Measurements from ENCODE around the gene ABCE1. TPM values are rescaled to one million over a fixed set of nuclear protein-coding genes. Genes with fewer than 3 reads are reported as not detected.

ABCE1 gene
- total and polyA plus RNA-seq, 2 donors (not counting 3 experiments of a cell fraction or from before 2014, with no cell fraction given) = 38.4 to 114 TPM

DNA sequence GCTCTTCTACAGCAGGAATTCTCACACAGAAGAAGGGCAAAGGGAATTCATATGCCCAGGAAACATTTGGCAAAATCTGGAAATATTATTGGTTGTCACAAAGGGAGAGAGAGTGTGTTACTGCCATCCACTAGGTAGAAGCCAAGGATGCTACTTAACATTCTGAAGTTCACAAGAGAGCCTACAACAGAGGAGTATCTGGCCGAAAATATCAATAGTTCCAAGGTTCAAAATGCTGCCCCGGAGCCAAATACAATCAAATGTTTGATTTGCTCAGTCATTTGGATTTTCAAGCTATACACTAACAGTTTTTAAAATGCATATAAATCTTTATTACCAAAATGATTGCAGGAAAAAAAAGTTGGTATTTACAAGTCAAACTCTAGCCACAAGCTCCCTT, 63.4 kb downstream of the ABCE1 start:
- H3K27ac ChIP-seq (ENCODE audit: insufficient read depth, low read depth, low read length) = no peak overlapping the region
- no peaks in the 10 kb centered on the region for H3K9me3 ChIP-seq (replicated peaks; ENCODE audit: control insufficient read depth, insufficient read depth, low read length)
- no peak overlapping the region for H3K4me3 ChIP-seq (replicated peaks in 1 of 3; ENCODE audit: insufficient read depth in 1 of 3, low read depth in 1 of 3, low read length in 3 of 3)
- peaks cover 18% of the 10 kb centered on the region for H3K79me2 ChIP-seq (ENCODE audit: control insufficient read depth, insufficient read depth, low read length)
- BruUV-seq (replicated peaks) = TSS peak; percentile 3
- intact Hi-C loops (cut with micrococcal nuclease) (no loop called here), dilution Hi-C loops (cut with MboI; ENCODE audit: extremely low pct_ligation_motif_present, low sequenced_read_pairs) (no loop called here)
- no peaks in the 10 kb centered on the region for H3K27me3 ChIP-seq (ENCODE audit: control insufficient read depth in 2 of 2, insufficient read depth in 2 of 2, low read length in 2 of 2)
- H3K36me3 ChIP-seq (ENCODE audit: control insufficient read depth in 2 of 2, extremely low read depth in 1 of 2, insufficient read depth in 2 of 2, low read length in 2 of 2) = peaks cover 3 to 9% of the 10 kb centered on the region in 2 experiments
- H3K4me2 ChIP-seq (ENCODE audit: insufficient read depth, low read length) = no peak overlapping the region
- DNase-seq (ENCODE audit: low read depth, low spot score) (no peak), FAIRE-seq (no peak)
- TF ChIP-seq POLR2AphosphoS5 (IDR thresholded peaks at IDR 0.05; ENCODE audit: insufficient read depth, low read depth, low read length) = no peak
- no peak for TF ChIP-seq FOS (IDR thresholded peaks at IDR 0.05; ENCODE audit: borderline replicate concordance, insufficient read depth, low read length)
- no peak for TF ChIP-seq JUN (IDR thresholded peaks at IDR 0.05; ENCODE audit: borderline replicate concordance, insufficient read depth, insufficient read length, low read depth)
- no peak for TF ChIP-seq MYC (IDR thresholded peaks at IDR 0.05; ENCODE audit: low read depth, low read length)
- TF ChIP-seq, protein P1, sequence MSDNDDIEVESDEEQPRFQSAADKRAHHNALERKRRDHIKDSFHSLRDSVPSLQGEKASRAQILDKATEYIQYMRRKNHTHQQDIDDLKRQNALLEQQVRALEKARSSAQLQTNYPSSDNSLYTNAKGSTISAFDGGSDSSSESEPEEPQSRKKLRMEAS (IDR thresholded peaks at IDR 0.05; ENCODE audit: insufficient read depth, insufficient read length) = no peak
- TF ChIP-seq EZH2 (IDR thresholded peaks at IDR 0.05; ENCODE audit: borderline replicate concordance, low read depth, low read length, severe bottlenecking) = no peak
- no peaks in the 10 kb centered on the region for H3K4me1 ChIP-seq (ENCODE audit: control insufficient read depth, extremely low read depth, insufficient read depth, low read length)
- no peaks in the 10 kb centered on the region for H3K9me1 ChIP-seq (replicated peaks; ENCODE audit: control insufficient read depth, extremely low read depth, insufficient read depth, low read length)
- no peaks in the 10 kb centered on the region for H4K20me1 ChIP-seq (replicated peaks; ENCODE audit: control insufficient read depth, extremely low read depth, insufficient read depth, low read length)
- no peak overlapping the region for H2AFZ ChIP-seq (ENCODE audit: low read depth, low read length)
- POLR2A ChIA-PET = no interaction called here
- CTCF ChIA-PET = interaction anchor here (0.9 to 2.9 kb wide), 4 partner anchors 8 to 455 kb away, joined by 3 to 12 read pairs (median 4); no protein-coding TSS in a partner anchor
- H3K9ac ChIP-seq (replicated peaks; ENCODE audit: extremely low read depth, insufficient read depth, low read length) = no peak overlapping the region

- no peak overlapping the region for H2AFZ ChIP-seq (ENCODE audit: low read depth, low read length)
- FAIRE-seq (no peak), DNase-seq (ENCODE audit: low read depth, low spot score) (no peak)
- peaks cover 21% of the 10 kb centered on the region for H3K4me1 ChIP-seq (ENCODE audit: control insufficient read depth, extremely low read depth, insufficient read depth, low read length)
- H3K9ac ChIP-seq (replicated peaks; ENCODE audit: extremely low read depth, insufficient read depth, low read length) = no peak overlapping the region
- TF ChIP-seq GATA2 (IDR thresholded peaks at IDR 0.05; ENCODE audit: insufficient read depth, insufficient read length, low read depth, low read length) (no peak), POLR2AphosphoS5 (IDR thresholded peaks at IDR 0.05; ENCODE audit: insufficient read depth, low read depth, low read length) (no peak), MYC (IDR thresholded peaks at IDR 0.05; ENCODE audit: low read depth, low read length) (no peak), CTCF (IDR thresholded peaks at IDR 0.05; ENCODE audit: extremely low read depth in 1 of 2, insufficient read depth in 1 of 2, low read depth in 1 of 2, low read length in 2 of 2) (no peak), FOS (IDR thresholded peaks at IDR 0.05; ENCODE audit: borderline replicate concordance, insufficient read depth, low read length) (no peak), POLR2A (IDR thresholded peaks at IDR 0.05; ENCODE audit: low read depth, low read length) (no peak), EZH2 (IDR thresholded peaks at IDR 0.05; ENCODE audit: borderline replicate concordance, low read depth, low read length, severe bottlenecking) (no peak), JUN (IDR thresholded peaks at IDR 0.05; ENCODE audit: borderline replicate concordance, insufficient read depth, insufficient read length, low read depth) (no peak)
- TF ChIP-seq, protein P1 (IDR thresholded peaks at IDR 0.05; ENCODE audit: insufficient read depth, insufficient read length) = no peak
- no peak overlapping the region for H3K27ac ChIP-seq (ENCODE audit: insufficient read depth, low read depth, low read length)
- intact Hi-C loops (cut with micrococcal nuclease) = no loop called here
- H4K20me1 ChIP-seq (replicated peaks; ENCODE audit: control insufficient read depth, extremely low read depth, insufficient read depth, low read length) = no peaks in the 10 kb centered on the region
- no peaks in the 10 kb centered on the region for H3K27me3 ChIP-seq (ENCODE audit: control insufficient read depth in 2 of 2, insufficient read depth in 2 of 2, low read length in 2 of 2)
- H3K4me3 ChIP-seq (replicated peaks in 1 of 3; ENCODE audit: insufficient read depth in 1 of 3, low read depth in 1 of 3, low read length in 3 of 3) = no peak overlapping the region
- H3K79me2 ChIP-seq (ENCODE audit: control insufficient read depth, insufficient read depth, low read length) = peaks cover 55% of the 10 kb centered on the region
- no peaks in the 10 kb centered on the region for H3K9me3 ChIP-seq (replicated peaks; ENCODE audit: control insufficient read depth, insufficient read depth, low read length)
- no peaks in the 10 kb centered on the region for H3K9me1 ChIP-seq (replicated peaks; ENCODE audit: control insufficient read depth, extremely low read depth, insufficient read depth, low read length)
- ChIA-PET POLR2A (interaction anchor here (0.6 kb wide), 1 partner anchor 11 kb away, joined by 5 read pairs; no protein-coding TSS in a partner anchor), CTCF (interaction anchor here (0.9 to 1.3 kb wide), 2 partner anchors 10 to 442 kb away, joined by 3 to 4 read pairs; no protein-coding TSS in a partner anchor)
- peaks cover 0 to 7% of the 10 kb centered on the region in 2 experiments for H3K36me3 ChIP-seq (ENCODE audit: control insufficient read depth in 2 of 2, extremely low read depth in 1 of 2, insufficient read depth in 2 of 2, low read length in 2 of 2)
- BruUV-seq (replicated peaks) = no TSS peak
- dilution Hi-C loops (cut with MboI; ENCODE audit: extremely low pct_ligation_motif_present, low sequenced_read_pairs) = no loop called here
- H3K4me2 ChIP-seq (ENCODE audit: insufficient read depth, low read length) = no peak overlapping the region
Measured at GRCh38 chr4:145167887-145168286, 69.8 kb downstream of the ABCE1 start.
